ENCODE measurements around the gene CENPE. TPM values are rescaled to one million over a fixed set of nuclear protein-coding genes. Genes with fewer than 3 reads are reported as not detected.

CENPE gene
- total RNA-seq, 1 experiment from 2014 or later, result 30.3 TPM

- Histone ChIP-seq H3K4me1 (no peaks in the 10 kb centered on the region), H3K9me3 (no peaks in the 10 kb centered on the region), H3K27me3 (replicated peaks; ENCODE audit: control insufficient read depth, insufficient read depth, low read length) (no peaks in the 10 kb centered on the region), H3K36me3 (ENCODE audit: control insufficient read depth, insufficient read depth, low read length) (no peaks in the 10 kb centered on the region), H3K4me3 (ENCODE audit: low read depth, low read length) (no peak overlapping the region)
- no peaks in the 10 kb centered on the region for H3K27me3 Mint-ChIP-seq (ENCODE audit: insufficient read depth, unreplicated experiment)
- CTCF ChIA-PET, result no interaction called here
- peaks cover 23% of the 10 kb centered on the region for H3K36me3 Mint-ChIP-seq (ENCODE audit: insufficient read depth, unreplicated experiment)
- BruUV-seq (replicated peaks), result no TSS peak
- H3K27ac Mint-ChIP-seq (ENCODE audit: unreplicated experiment), result no peak overlapping the region
- no peak overlapping the region for H3K4me3 Mint-ChIP-seq (ENCODE audit: unreplicated experiment)
- no peaks in the 10 kb centered on the region for H3K4me1 Mint-ChIP-seq (ENCODE audit: low read depth, unreplicated experiment)
- intact Hi-C loops (cut with micrococcal nuclease; ENCODE audit: unreplicated experiment), result no loop called here
- no peak for TF ChIP-seq CTCF (IDR thresholded peaks at IDR 0.05; ENCODE audit: insufficient read depth in 1 of 2, low read depth in 1 of 2, low read length in 1 of 2, severe bottlenecking in 1 of 2, unreplicated experiment in 1 of 2)
- no peak for DNase-seq
- POLR2A ChIA-PET, result no interaction called here
- no peaks in the 10 kb centered on the region for H3K9me3 Mint-ChIP-seq (ENCODE audit: unreplicated experiment)
Measured at GRCh38 chr4:103162176-103162575, 36.0 kb downstream of the CENPE start.

GRCh38 chr4:103158760-103159159 lies 39.4 kb downstream of the CENPE start:
- BruUV-seq (replicated peaks), result TSS peak; percentile 63

GRCh38 chr4:103156106-103156505 lies 42.0 kb downstream of the CENPE start:
- BruUV-seq (replicated peaks), result no TSS peak
- intact Hi-C loops (cut with micrococcal nuclease; ENCODE audit: unreplicated experiment), result no loop called here
- no peaks in the 10 kb centered on the region for H3K4me1 ChIP-seq
- H3K9me3 ChIP-seq, result peaks cover 7% of the 10 kb centered on the region; the same call in 1 of the 2 replicates
- ChIA-PET POLR2A (no interaction called here), CTCF (no interaction called here)
- no peaks in the 10 kb centered on the region for H3K27me3 Mint-ChIP-seq (ENCODE audit: insufficient read depth, unreplicated experiment)
- no peak for DNase-seq
- no peaks in the 10 kb centered on the region for H3K36me3 ChIP-seq (ENCODE audit: control insufficient read depth, insufficient read depth, low read length)
- peaks cover 48% of the 10 kb centered on the region for H3K36me3 Mint-ChIP-seq (ENCODE audit: insufficient read depth, unreplicated experiment)
- no peak overlapping the region for H3K27ac Mint-ChIP-seq (ENCODE audit: unreplicated experiment)
- no peaks in the 10 kb centered on the region for H3K27me3 ChIP-seq (replicated peaks; ENCODE audit: control insufficient read depth, insufficient read depth, low read length)
- H3K4me3 ChIP-seq (ENCODE audit: low read depth, low read length), result no peak overlapping the region
- no peaks in the 10 kb centered on the region for H3K4me1 Mint-ChIP-seq (ENCODE audit: low read depth, unreplicated experiment)
- peaks cover 10% of the 10 kb centered on the region for H3K9me3 Mint-ChIP-seq (ENCODE audit: unreplicated experiment)
- H3K4me3 Mint-ChIP-seq (ENCODE audit: unreplicated experiment), result no peak overlapping the region
- TF ChIP-seq CTCF (IDR thresholded peaks at IDR 0.05; ENCODE audit: insufficient read depth in 1 of 2, low read depth in 1 of 2, low read length in 1 of 2, severe bottlenecking in 1 of 2, unreplicated experiment in 1 of 2), result no peak

More at GRCh38 chr4:103158760-103159159, 39.4 kb downstream of the CENPE start:
- Mint-ChIP-seq H3K9me3 (ENCODE audit: unreplicated experiment) (peaks cover 10% of the 10 kb centered on the region), H3K4me3 (ENCODE audit: unreplicated experiment) (no peak overlapping the region), H3K27me3 (ENCODE audit: insufficient read depth, unreplicated experiment) (no peaks in the 10 kb centered on the region), H3K4me1 (ENCODE audit: low read depth, unreplicated experiment) (no peaks in the 10 kb centered on the region), H3K27ac (ENCODE audit: unreplicated experiment) (no peak overlapping the region), H3K36me3 (ENCODE audit: insufficient read depth, unreplicated experiment) (peaks cover 46% of the 10 kb centered on the region)
- H3K4me3 ChIP-seq (ENCODE audit: low read depth, low read length), result no peak overlapping the region
- ChIA-PET POLR2A (no interaction called here), CTCF (no interaction called here)
- no peaks in the 10 kb centered on the region for H3K36me3 ChIP-seq (ENCODE audit: control insufficient read depth, insufficient read depth, low read length)
- intact Hi-C loops (cut with micrococcal nuclease; ENCODE audit: unreplicated experiment), result no loop called here
- no peaks in the 10 kb centered on the region for H3K4me1 ChIP-seq
- H3K9me3 ChIP-seq, result peaks cover 7% of the 10 kb centered on the region; the same call in 1 of the 2 replicates
- no peak for DNase-seq
- H3K27me3 ChIP-seq (replicated peaks; ENCODE audit: control insufficient read depth, insufficient read depth, low read length), result no peaks in the 10 kb centered on the region
- TF ChIP-seq CTCF (IDR thresholded peaks at IDR 0.05; ENCODE audit: insufficient read depth in 1 of 2, low read depth in 1 of 2, low read length in 1 of 2, severe bottlenecking in 1 of 2, unreplicated experiment in 1 of 2), result no peak

All from Caco-2 (cell line).